NCI-H1436 treated with DMSO at 0.1 percent for 48 hours (cell line): Measurements from ENCODE around the gene TNS1.
"Not testable (repeated sequence)": the region's sequence is repeated elsewhere in the genome, so short reads cannot be mapped to it uniquely, and the experiment has no call there.

Source experiments
- DNase-seq: peaks from one replicate; lab custom pipeline; 2025; lab: John Stamatoyannopoulos, UW

TNS1 gene

GRCh38 chr2:217797661-217798069 lies 205.1 kb downstream of the TNS1 start:
- DNase-seq = peak; percentile 40

- DNase-seq = no peak
Measured at GRCh38 chr2:217797165-217797564, 205.6 kb downstream of the TNS1 start.

- no peak for DNase-seq
Measured at GRCh38 chr2:217795706-217796465, 206.9 kb downstream of the TNS1 start.

- no peak for DNase-seq
Measured at GRCh38 chr2:217795067-217795466, 207.7 kb downstream of the TNS1 start.

- DNase-seq = no peak
Measured at GRCh38 chr2:217794133-217794986, 208.4 kb downstream of the TNS1 start.

- no peak for DNase-seq
Measured at GRCh38 chr2:217793566-217794132, 209.1 kb downstream of the TNS1 start.

- DNase-seq = no peak
Measured at GRCh38 chr2:217792626-217793527, 209.9 kb downstream of the TNS1 start.

GRCh38 chr2:217791551-217791950 lies 211.2 kb downstream of the TNS1 start:
- no peak for DNase-seq

- DNase-seq = no peak
Measured at GRCh38 chr2:217790681-217791392, 212.0 kb downstream of the TNS1 start.

GRCh38 chr2:217790195-217790594 lies 212.6 kb downstream of the TNS1 start:
- DNase-seq = no peak

- DNase-seq = no peak
Measured at GRCh38 chr2:217789736-217790181, 213.0 kb downstream of the TNS1 start.

- no peak for DNase-seq
Measured at GRCh38 chr2:217789003-217789735, 213.6 kb downstream of the TNS1 start.

- DNase-seq = no peak
Measured at GRCh38 chr2:217788669-217789002, 214.2 kb downstream of the TNS1 start.

GRCh38 chr2:217787160-217787877 lies 215.5 kb downstream of the TNS1 start:
- DNase-seq = no peak

- not testable (repeated sequence) for DNase-seq
Measured at GRCh38 chr2:217786560-217786959, 216.2 kb downstream of the TNS1 start.

GRCh38 chr2:217785544-217786045 lies 217.2 kb downstream of the TNS1 start:
- no peak for DNase-seq

GRCh38 chr2:217784996-217785543 lies 217.7 kb downstream of the TNS1 start:
- DNase-seq = no peak

- no peak for DNase-seq
Measured at GRCh38 chr2:217783243-217783642, 219.6 kb downstream of the TNS1 start.

GRCh38 chr2:217777906-217778305 lies 224.9 kb downstream of the TNS1 start:
- DNase-seq = no peak
